NCI-H2196 (cell line): ENCODE results near the gene PDZK1IP1.
"Not testable (repeated sequence)": the region's sequence is repeated elsewhere in the genome, so short reads cannot be mapped to it uniquely, and the experiment has no call there.

Experiments
- DNase-seq: peaks from one replicate; lab custom pipeline; 2025; ENCODE audit not compliant: unreplicated experiment; lab: John Stamatoyannopoulos, UW

The PDZK1IP1 gene

GRCh38 chr1:47198214-47198613 lies 8.4 kb upstream of the PDZK1IP1 start:
- no peak for DNase-seq

DNA sequence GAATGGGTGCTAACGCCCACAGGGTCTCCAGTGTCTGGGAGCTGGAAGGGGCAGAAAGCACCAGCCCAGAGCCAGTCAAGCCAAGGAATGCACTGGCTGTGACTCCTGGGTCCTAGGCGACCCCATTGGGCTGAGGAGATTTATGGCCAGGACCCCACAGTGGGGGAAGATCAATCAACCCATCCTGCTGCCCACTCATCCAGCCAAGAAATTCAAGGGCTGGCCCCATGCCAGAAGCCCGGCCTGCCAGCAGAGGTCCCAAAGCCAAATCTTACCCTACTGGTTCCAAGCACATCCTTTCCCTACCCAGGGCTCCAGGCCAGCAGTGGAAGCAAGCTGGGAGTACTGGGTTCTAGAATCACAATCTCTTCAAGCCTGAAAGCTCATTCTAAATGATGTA lies 6.8 kb upstream of the PDZK1IP1 start:
- no peak for DNase-seq

DNA sequence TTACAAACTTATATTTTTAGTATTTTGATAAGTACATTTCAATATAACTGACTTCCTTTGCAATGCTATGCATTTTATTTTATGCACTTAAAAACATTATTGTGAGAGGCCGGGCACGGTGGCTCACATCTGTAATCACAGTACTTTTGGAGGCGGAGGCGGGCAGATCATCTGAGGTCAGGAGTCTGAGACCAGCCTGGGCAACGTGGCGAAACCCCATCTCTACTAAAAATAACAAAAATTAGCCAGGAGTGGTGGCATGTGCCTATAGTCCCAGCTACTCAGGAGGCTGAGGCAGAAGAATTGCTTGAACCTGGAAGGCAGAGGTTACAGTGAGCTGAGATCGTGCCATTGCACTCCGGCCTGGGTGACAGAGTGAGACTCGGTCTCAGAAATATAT lies 6.1 kb upstream of the PDZK1IP1 start:
- not testable (repeated sequence) for DNase-seq

DNA sequence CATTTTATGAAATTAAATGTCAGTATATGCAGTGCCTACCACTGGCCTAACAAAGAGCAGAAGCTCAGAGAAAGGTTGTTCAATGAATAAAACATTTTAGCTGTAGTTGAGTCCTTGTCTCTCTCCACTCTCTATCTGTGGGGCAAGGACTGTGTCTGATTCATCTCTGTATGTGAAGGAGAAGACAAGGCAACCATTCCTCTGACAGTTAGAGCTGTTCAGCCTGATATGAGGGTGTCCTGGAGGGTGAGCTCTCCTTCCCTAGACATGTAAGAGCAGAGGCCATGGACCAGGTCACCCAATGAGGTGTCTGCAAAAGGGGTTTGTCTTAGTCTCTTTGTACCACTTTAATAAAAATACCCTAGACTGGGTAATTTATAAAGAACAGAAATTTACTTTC lies 4.5 kb upstream of the PDZK1IP1 start:
- DNase-seq: no peak

DNA sequence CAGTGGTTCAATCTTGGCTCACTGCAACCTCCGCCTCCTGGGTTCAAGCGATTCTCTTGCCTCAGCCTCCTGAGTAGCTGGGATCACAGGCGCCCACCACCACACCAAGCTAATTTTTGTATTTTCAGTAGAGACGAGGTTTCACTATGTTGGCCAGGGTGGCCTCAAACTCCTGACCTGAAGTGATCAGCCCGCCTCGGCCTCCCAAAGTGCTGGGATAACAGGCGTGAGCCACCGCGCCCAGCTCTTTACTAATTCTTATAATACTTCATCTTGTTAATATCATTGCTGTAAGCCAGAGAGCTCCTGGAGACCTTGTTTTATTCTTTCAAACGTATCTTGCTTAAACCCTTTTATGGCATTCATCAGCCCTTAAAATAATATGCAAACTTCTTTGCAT lies 3.7 kb upstream of the PDZK1IP1 start:
- not testable (repeated sequence) for DNase-seq

DNA sequence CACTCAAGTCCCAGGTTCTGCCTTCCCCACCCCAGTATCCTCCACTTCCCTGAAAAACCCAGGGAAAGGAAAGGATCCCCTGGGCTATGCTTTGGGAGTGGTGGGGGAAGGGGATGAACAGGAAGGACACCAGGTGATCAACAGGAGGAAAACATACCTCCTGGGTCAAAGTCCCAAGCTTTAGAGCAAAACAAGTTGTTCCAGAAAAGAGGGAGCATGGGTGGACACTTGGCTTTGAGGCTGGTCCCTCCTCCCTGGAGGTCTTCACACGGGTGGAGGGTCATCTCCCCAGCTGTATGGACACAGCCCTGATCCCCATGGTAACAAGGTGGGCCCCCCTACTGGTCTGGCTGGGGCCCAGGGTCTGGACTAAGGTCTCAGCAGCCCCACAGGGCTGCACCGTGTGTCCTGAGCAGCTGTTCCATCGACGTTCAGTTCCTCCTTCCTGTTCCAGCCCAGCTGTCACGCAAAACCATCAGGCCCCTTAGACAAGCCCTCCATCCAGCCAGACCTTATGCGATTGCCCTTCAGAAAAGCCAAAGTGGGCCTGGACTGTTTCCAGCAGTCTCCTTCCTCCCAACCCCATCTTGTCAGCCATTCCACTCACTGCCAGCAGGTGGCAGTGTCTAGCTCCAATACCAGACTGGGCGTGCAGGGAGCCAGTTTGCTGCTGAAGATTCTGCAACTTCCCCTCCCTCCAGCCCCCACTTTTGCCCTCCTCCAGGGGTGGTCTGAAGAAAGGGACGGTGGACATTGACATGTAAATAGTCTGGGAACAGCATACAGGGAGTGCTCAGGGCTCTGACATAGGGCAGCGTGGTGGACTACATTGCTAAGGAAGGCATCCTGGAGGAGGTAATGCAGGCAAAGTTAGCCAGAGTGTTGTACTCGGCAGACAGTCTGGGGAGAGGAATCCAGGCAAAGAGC lies 2.9 kb upstream of the PDZK1IP1 start:
- DNase-seq: peak; percentile 82

DNA sequence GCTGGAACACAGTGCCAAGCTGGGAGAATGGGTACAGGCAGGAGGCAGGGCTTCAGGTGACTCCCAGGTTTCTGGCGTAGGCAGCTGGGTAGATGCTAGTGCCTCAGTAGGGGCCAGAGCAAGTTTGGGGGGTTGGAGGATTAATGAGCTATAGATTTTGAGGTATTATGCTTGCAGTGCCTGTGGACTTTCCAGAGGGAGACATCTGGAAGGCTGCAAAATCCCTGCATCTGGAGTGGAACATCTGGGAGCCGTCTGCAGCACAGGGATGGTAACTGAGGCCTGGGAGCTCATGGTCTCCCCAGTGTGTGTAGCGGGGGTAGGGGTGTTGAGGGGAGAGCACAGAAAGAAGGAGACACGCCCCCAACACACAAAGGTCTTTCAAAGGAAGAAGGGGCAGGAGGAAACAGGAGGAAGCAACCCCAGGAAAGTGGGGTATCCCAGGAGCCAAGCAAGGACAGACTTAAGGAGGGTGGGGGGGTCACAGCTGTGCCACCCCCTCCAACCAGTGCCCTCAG lies 2.2 kb upstream of the PDZK1IP1 start:
- DNase-seq: no peak

DNA sequence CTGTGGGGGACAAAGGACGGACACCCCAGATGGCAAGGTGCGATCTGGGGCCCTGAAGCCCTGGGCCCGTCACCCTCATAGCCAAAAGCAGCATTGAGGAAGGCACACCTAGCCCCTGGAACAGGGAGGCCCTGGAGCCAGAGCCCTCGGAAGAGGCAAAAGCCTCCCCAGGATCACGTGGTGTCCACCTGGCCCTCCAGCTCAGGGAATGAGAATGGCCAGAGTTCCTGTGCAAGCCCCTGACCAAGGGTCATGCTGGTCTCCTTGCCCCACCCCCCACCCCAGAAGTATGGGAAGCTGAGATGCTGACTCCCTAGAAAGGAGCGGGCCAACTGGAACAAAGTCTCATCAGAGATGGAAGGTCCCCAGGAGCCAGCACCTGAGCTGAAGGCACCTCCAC lies 1.0 kb upstream of the PDZK1IP1 start:
- no peak for DNase-seq

GRCh38 chr1:47190509-47190855 lies 646 bp upstream of the PDZK1IP1 start:
- DNase-seq: no peak

DNA sequence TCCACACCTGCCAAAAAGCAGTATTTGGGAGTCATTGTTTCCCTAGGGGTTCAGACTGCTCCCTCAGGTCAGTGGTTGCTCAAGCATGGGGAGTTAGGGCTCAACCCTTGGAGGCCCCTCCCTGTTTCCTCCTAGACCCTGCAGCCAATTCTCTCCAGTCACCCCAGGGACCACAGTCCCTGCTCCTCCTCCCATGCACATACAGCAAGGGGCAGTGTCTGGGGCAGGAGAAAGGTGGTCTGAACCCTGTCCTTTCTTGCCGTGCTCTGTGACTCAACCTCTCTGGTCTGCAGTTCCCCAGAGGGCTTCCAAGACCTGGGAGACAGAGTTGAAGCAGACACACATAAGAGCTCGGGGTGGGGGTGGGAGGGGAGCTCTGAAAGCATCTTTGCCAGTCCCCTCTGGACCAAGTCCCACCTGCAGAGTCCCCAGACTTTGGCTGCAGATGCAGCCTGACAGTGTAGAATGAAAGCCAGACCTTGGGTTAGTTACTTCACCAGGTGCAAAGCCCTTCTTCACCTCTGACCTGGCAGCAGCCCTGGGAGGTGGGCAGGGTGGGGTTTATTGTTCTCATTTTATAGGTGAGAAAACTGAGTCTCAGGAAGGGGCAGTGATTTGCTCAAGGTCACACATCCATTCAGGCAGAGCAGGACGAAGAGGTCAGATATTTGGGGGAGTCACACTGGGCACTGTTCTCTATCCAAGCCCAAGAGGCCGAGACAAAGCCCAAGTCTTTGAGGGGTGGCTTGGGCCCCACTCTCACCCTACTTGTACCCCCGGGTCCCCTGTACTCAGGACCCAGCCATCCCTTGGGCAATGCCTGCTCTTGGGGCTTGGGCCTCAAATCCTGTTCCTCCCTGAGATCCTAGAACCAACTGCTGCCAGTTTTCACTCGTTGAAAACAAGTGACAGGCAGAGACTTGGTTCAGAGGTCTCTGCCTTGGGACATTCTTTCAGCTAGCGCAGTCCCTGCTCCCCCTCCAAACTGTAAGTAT lies 748 bp downstream of the PDZK1IP1 start:
- no peak for DNase-seq

DNA sequence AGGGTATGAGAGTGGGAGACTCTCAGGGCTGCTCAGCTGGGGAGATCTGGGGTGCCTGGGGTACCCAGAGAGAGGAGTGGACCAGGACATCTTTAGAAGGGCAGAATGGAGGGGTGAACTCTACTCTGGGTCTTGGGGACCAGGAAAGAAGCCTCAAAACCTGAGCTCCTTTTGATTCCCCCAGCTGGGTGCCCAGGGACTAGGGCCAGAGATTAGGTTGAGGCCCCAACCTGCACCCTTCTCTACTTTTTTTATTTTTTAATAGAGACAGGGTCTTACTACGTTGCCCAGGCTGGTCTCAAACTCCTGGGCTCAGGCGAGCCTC lies 1.9 kb downstream of the PDZK1IP1 start:
- no peak for DNase-seq

DNA sequence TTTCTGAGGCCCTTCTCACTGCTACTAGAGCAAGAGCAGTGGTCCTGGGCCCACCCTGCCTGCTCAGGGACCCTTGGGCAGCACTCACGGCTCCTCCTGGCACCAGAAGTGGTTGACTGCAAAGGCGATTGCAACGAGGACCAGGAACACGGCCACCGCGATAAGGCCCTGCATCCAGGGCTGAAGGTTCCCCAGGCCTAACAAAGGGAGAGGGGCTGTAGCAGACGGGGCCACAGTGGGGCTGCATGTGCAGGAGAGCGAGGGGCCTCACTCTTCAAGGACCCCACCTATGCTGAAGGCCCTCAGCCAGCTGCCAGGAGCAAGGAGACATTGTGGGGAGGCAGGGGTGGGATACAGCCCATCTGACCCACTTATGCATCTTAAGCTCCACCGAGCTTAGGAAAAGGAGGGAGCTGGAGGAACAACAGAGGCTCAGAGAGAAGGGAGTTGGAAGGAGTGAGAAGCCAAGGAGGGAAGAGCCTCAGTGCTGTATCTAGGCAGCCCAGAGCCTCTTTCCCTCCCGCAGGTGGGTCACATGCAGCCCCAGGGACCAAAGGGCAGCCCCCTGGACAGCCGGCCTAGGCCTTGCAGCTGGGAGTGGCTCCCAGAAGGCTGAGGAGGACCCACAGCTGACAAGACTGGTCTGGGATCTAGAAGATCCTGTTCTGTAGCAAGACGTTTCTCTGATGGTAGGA lies 2.5 kb downstream of the PDZK1IP1 start:
- DNase-seq: no peak

GRCh38 chr1:47186267-47187185 lies 3.3 kb downstream of the PDZK1IP1 start:
- no peak for DNase-seq

DNA sequence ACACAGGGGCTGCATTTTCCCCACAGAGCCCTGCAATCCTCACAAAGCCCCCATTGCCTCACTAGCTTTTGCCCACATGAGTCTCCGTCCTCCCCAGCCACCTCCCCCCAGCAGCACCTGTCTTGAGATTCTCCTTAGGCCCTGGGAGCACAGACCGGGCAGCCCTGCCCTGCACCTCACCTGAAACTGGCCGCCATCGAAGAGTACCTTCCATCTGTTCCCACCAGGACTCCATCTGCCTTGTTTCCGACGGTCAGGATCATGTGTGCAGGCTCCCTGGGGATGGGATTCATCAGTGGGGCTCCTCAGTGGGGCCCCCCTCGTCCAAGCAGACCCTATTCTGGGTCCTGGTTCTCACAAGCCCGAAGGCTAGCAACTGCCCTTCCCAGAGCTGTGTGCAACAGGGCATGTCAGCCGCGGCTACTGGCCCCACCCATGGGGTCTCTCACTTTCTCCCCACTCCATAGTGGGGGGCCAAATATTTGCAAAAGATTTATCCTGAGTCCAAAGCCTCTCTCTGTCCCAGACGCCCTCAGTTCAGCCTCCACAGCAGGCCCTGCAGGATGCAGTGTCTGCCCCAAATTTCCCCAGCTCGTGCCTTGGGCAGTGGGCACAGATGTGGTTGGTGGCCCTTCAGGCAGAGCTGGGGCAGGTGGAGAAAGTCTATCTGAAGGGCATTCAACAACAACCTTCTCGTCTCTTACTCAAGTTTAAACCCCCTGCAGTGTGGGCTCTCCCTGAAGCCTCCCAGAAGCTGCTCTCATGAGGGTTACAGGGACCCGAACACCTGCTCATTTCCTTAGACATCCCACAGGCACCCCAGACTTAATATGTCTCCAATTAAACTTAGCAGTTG lies 4.8 kb downstream of the PDZK1IP1 start:
- no peak for DNase-seq

GRCh38 chr1:47184090-47184821 lies 5.6 kb downstream of the PDZK1IP1 start:
- peak; percentile 39 for DNase-seq

DNA sequence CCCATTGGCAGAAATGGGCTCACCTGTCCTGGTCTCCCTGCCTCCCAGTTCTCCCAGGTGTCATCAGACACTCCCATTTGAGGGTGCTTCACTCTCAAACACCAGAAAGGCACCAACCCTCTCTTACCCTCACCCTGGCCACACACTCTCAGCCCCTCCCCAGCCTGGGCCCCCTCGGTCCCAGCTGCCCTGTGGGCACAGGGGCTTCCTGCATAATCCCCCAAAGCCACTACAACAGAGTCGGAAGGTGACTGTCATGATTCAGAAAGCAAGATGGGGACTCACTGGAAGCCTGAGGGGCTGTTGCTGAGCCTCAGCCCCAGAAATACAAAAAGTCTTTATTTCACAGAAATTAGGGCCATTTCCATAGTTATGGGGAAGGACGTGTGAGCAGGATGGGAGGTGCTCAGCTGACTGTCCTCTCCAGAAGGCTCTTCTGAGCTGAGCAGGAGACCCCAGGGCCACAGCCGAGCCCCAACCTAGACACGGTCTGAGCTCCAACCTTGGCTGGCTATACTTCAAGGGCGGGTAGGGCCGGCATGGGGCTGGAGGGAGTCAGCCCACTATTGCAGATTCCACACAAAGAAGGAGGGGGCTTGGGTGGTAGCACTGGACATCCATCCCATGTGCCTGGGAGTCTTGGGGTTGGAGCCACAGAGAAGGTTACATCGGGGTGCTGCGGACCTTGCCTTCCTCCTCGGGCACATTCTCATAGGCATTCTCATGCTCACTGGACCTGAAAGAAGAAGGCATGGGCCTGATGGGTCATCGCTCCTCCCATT lies 6.3 kb downstream of the PDZK1IP1 start:
- no peak for DNase-seq

DNA sequence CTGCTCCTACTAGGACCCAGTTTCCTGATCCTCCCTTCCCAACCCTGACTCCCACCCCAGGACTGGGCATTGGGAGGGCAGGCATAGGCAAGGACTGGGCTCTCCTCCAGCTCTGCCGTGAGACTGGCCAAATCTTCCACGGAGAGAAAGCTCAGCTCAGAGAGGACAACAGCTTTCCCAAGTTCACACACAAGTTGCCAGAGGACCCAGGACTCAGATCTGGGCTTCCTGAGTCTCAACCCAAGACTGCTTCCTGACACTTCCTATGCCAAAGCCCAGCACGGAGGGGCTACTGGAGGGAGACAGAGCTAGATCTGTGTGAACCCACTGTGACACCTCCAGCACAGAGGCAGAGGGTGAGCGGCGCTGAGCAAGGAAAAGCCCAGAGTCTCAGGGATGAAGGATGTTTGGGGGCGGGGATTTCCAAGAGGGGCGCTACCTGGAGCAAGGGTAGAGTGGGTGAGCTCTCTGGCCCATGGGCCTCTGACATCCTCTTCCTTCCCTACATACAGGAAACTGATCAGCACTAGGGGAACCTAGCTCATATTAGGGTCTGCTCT lies 7.1 kb downstream of the PDZK1IP1 start:
- DNase-seq: no peak
